Endothelial cell of umbilical vein (primary cell): Measurements from ENCODE around the gene UGT8. TPM values are rescaled to one million over a fixed set of nuclear protein-coding genes. Genes with fewer than 3 reads are reported as not detected.

Experiments
- BruUV-seq: library from RNA; stranded (reverse); fragments of 400-500 nt; replicated peaks from 2 replicates; lab custom pipeline; 2021; lab: Mats Ljungman, UMichigan
- CTCF ChIA-PET: fragments of 300-600, 350-600 bp; sonication (Branson Sonifier 250); formaldehyde crosslinking; loops from one replicate; lab custom pipeline; 2021; ENCODE audit warnings: antibody characterized with exemption, inconsistent platforms; lab: Charles Lee
- POLR2A ChIA-PET: fragments of 300-600, 350-600 bp; sonication (Branson Sonifier 250); formaldehyde crosslinking; loops from one replicate; lab custom pipeline; 2021; ENCODE audit warnings: antibody characterized with exemption, inconsistent platforms; lab: Charles Lee
- DNase-seq: peaks from one replicate; pipeline ENCODE4 v3.0.0-alpha.2; 2011; ENCODE audit warnings: low read depth, low spot score
- FAIRE-seq: peaks from 2 replicates; lab custom pipeline; 2011; peaks lifted over from hg19 to GRCh38; lab: Jason Lieb, UNC
- H2AFZ ChIP-seq: 2 replicates; pipeline ENCODE4 v1.6.0; 2012; ENCODE audit warnings: low read depth, low read length, control low read depth, inconsistent platforms
- H3K27ac ChIP-seq: 2 replicates; pipeline ENCODE4 v1.5.1; 2011; ENCODE audit warnings: low read depth, mild to moderate bottlenecking, control low read depth, low read length, moderate library complexity; ENCODE audit not compliant: insufficient read depth
- H3K27me3 ChIP-seq, 2 experiments: 2 replicates each; pipeline versions ENCODE4 v1.6.0 to v1.6.1; 2011; ENCODE audit warnings: low read length in 2 of 2, mixed read lengths in 1 of 2; ENCODE audit not compliant: control insufficient read depth in 2 of 2, insufficient read depth in 2 of 2
- H3K36me3 ChIP-seq, 2 experiments: 2 replicates in 1 of 2; 3 replicates in 1 of 2; pipeline ENCODE4 v1.5.1; 2011; ENCODE audit warnings: low read length in 2 of 2, mild to moderate bottlenecking in 1 of 2, moderate library complexity in 1 of 2; ENCODE audit not compliant: control insufficient read depth in 2 of 2, insufficient read depth in 2 of 2; ENCODE audit errors: extremely low read depth in 1 of 2
- H3K4me1 ChIP-seq: 3 replicates; pipeline ENCODE4 v1.5.1; 2011; ENCODE audit warnings: mild to moderate bottlenecking, low read length; ENCODE audit not compliant: control insufficient read depth, insufficient read depth; ENCODE audit errors: extremely low read depth
- H3K4me2 ChIP-seq: 2 replicates; pipeline ENCODE4 v1.6.1; 2011; ENCODE audit warnings: low read length, control low read depth, mixed read lengths; ENCODE audit not compliant: insufficient read depth
- H3K4me3 ChIP-seq, 3 experiments: fragments of 200-600 bp in 1 of 3; sonication (generic), shearing (Covaris generic) in 1 of 3; replicated peaks in 1 of 3; 2 replicates each; pipeline ENCODE4 v1.5.1; 2011 to 2016; ENCODE audit warnings: control low read depth in 3 of 3, low read length in 3 of 3, mild to moderate bottlenecking in 2 of 3, inconsistent platforms in 1 of 3, low read depth in 1 of 3, moderate library complexity in 1 of 3; ENCODE audit not compliant: insufficient read depth in 1 of 3
- H3K79me2 ChIP-seq: 2 replicates; pipeline ENCODE4 v1.6.0; 2012; ENCODE audit warnings: low read length, inconsistent platforms; ENCODE audit not compliant: control insufficient read depth, insufficient read depth
- H3K9ac ChIP-seq: replicated peaks from 2 replicates; pipeline ENCODE3; 2011; ENCODE audit warnings: low read length, control low read depth; ENCODE audit not compliant: insufficient read depth; ENCODE audit errors: extremely low read depth
- H3K9me1 ChIP-seq: replicated peaks from 3 replicates; pipeline ENCODE4 v1.6.0; 2011; ENCODE audit warnings: mild to moderate bottlenecking, low read length; ENCODE audit not compliant: control insufficient read depth, insufficient read depth; ENCODE audit errors: extremely low read depth
- H3K9me3 ChIP-seq: replicated peaks from 2 replicates; pipeline ENCODE4 v1.5.1; 2012; ENCODE audit warnings: low read length, inconsistent platforms; ENCODE audit not compliant: control insufficient read depth, insufficient read depth
- H4K20me1 ChIP-seq: replicated peaks from 2 replicates; pipeline ENCODE3; 2011; ENCODE audit warnings: mild to moderate bottlenecking, low read length; ENCODE audit not compliant: control insufficient read depth, insufficient read depth; ENCODE audit errors: extremely low read depth
- CTCF ChIP-seq, 2 donors: IDR thresholded peaks; 1 replicate in 1 of 2; 2 replicates in 1 of 2; pipeline ENCODE4 v1.5.1; 2011; ENCODE audit warnings: low read length in 2 of 2, mild to moderate bottlenecking in 2 of 2, moderate library complexity in 2 of 2, control low read depth in 1 of 2, inconsistent platforms in 1 of 2, low read depth in 1 of 2; ENCODE audit not compliant: insufficient read depth in 1 of 2; ENCODE audit errors: extremely low read depth in 1 of 2
- EZH2 ChIP-seq: IDR thresholded peaks from 2 replicates; pipeline ENCODE4 v1.6.1; 2012; ENCODE audit warnings: borderline replicate concordance, low read depth, mild to moderate bottlenecking, moderate library complexity, low read length, inconsistent platforms; ENCODE audit not compliant: severe bottlenecking
- FOS ChIP-seq: IDR thresholded peaks from 2 replicates; pipeline ENCODE4 v1.6.1; 2011; ENCODE audit warnings: mild to moderate bottlenecking, low read length, moderate library complexity, borderline replicate concordance; ENCODE audit not compliant: insufficient read depth
- GATA2 ChIP-seq: IDR thresholded peaks from 2 replicates; pipeline ENCODE4 v1.7.0; 2011; ENCODE audit warnings: low read depth, mild to moderate bottlenecking, moderate library complexity, mixed read lengths, low read length; ENCODE audit not compliant: insufficient read length, insufficient read depth
- JUN ChIP-seq: IDR thresholded peaks from 2 replicates; pipeline ENCODE4 v1.6.1; 2011; ENCODE audit warnings: borderline replicate concordance, low read depth; ENCODE audit not compliant: insufficient read length, insufficient read depth
- MAX ChIP-seq: IDR thresholded peaks from 2 replicates; pipeline ENCODE4 v1.6.1; 2011; ENCODE audit not compliant: insufficient read depth, insufficient read length
- MYC ChIP-seq: IDR thresholded peaks from one replicate; pipeline ENCODE4 v1.6.1; 2011; ENCODE audit warnings: mild to moderate bottlenecking, low read depth, low read length
- POLR2A ChIP-seq: IDR thresholded peaks from 2 replicates; pipeline ENCODE4 v1.6.1; 2012; ENCODE audit warnings: low read depth, mild to moderate bottlenecking, control low read depth, low read length
- POLR2AphosphoS5 ChIP-seq: IDR thresholded peaks from 2 replicates; pipeline ENCODE4 v1.6.1; 2012; ENCODE audit warnings: low read depth, mild to moderate bottlenecking, control low read depth, low read length, moderate library complexity; ENCODE audit not compliant: insufficient read depth
- dilution Hi-C: fragments of 300-500 bp; cut with MboI; formaldehyde crosslinking; loops from one replicate; pipeline ENCODE4 v1.15.0; 2019; ENCODE audit warnings: low sequenced_read_pairs; ENCODE audit not compliant: extremely low pct_ligation_motif_present
- intact Hi-C: fragments of 100-400 bp; cut with micrococcal nuclease; formaldehyde crosslinking; loops from one replicate; pipeline ENCODE4 v1.10.0; 2022
- polyA plus RNA-seq, 4 experiments: library from polyadenylated mRNA; depleted of rRNA in 3 of 4; stranded (reverse) in 3 of 4; unstranded in 1 of 4; fragments of >200 nt; gene quantifications; 2 replicates each; pipeline versions ENCODE4 v1.2.1 to v1.2.3, GENCODE V29; 2011 to 2012; ENCODE audit warnings: missing spikeins in 1 of 4
- total RNA-seq: library from RNA; stranded (reverse); gene quantifications from 2 replicates; pipeline ENCODE4 v1.2.3, GENCODE V29; 2021

UGT8 gene
- total and polyA plus RNA-seq, 2 donors (not counting 3 experiments of a cell fraction or from before 2014, with no cell fraction given), result 0.11 TPM; not detected in 1

- dilution Hi-C loops, result no loop called here
These were observed 93.3 kb downstream of the UGT8 start for GRCh38 chr4:114691865-114692264.

More at GRCh38 chr4:114691865-114692264, 93.3 kb downstream of the UGT8 start:
- H3K4me2 ChIP-seq, result no peak overlapping the region
- no peak for DNase-seq
- H3K9me3 ChIP-seq, result no peaks in the 10 kb centered on the region
- peaks cover 3 to 4% of the 10 kb centered on the region in 2 experiments for H3K27me3 ChIP-seq
- H3K9me1 ChIP-seq, result no peaks in the 10 kb centered on the region
- H3K79me2 ChIP-seq, result no peaks in the 10 kb centered on the region
- ChIA-PET POLR2A (no interaction called here), CTCF (no interaction called here)
- FAIRE-seq, result no peak
- no TSS peak for BruUV-seq
- intact Hi-C loops, result loop anchor here (10.0 kb wide), 4 partner anchors 737 to 1337 kb away; no protein-coding TSS in a partner anchor
- peaks cover 4% of the 10 kb centered on the region for H3K4me1 ChIP-seq
- TF ChIP-seq GATA2 (no peak), POLR2AphosphoS5 (no peak), JUN (no peak), CTCF (IDR thresholded peaks at IDR 0.05; ENCODE audit: extremely low read depth in 1 of 2, insufficient read depth in 1 of 2, low read depth in 1 of 2, low read length in 2 of 2) (no peak), EZH2 (no peak), MAX (no peak), MYC (no peak), POLR2A (no peak), FOS (no peak)
- H3K36me3 ChIP-seq, result no peaks in the 10 kb centered on the region
- no peak overlapping the region for H3K27ac ChIP-seq
- H3K9ac ChIP-seq, result no peak overlapping the region
- H2AFZ ChIP-seq, result no peak overlapping the region
- H3K4me3 ChIP-seq, result no peak overlapping the region
- no peaks in the 10 kb centered on the region for H4K20me1 ChIP-seq
